Measurements from ENCODE around the gene TM9SF1. TPM values are rescaled to one million over a fixed set of nuclear protein-coding genes. Genes with fewer than 3 reads are reported as not detected.

TM9SF1 gene
- total and polyA plus RNA-seq, 2 of the 13 experiments (the other 11 are each of a cell fraction or from before 2014, with no cell fraction given): 83.2 to 110 TPM

DNA sequence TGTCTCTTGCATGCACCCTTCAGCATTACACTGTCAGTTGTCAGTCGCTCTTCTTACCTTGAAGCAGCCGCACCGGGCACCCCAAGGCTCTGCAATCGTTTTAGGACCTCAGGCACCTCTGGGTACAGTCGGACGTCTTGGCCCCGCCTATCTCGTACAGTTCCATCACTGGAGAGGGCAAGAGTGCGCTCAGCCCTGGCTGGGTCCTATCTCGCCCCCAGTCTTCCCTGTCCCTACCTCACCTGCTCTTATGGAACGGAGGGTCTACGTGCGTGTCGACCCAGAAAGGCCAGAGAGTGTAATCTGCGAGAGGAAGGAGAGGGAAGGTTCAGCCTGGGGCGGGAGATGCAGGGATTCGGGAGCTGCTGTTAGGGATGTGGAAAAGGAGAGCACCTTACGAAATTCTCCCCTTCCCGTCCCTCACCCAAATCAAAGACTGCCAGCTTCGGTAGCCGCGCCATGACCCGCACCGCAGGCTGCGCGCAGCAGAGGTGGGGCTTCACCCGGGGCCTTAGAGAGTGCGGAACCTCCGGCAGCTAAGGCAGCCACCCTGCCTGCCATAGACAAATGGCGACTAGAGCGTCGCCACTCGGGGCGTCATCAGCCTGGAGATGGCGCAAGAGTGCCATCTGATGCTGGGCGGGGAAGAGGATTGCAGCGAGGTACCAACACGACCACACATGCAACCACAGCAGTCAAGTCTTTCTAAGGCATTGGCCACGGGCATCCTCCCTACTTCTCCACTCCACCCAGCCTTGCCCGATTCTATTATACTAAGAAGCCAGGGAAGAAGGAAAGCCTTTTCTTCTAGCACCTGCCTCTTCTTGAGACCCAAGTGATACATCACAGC lies 20.5 kb upstream of the TM9SF1 start, which contains the start of gene MDP1 (continued):
- TF ChIP-seq NR1H2 (CRISPR knock-in tag; IDR thresholded peaks at IDR 0.05; ENCODE audit: borderline replicate concordance, low read depth) (no peak; the same call in 1 of the 2 replicates), KDM3A (CRISPR knock-in tag; IDR thresholded peaks at IDR 0.05; ENCODE audit: low read depth) (peak; percentile 100), ZNF597 (CRISPR knock-in tag; IDR thresholded peaks at IDR 0.05) (no peak), PATZ1 (CRISPR knock-in tag; IDR thresholded peaks at IDR 0.05) (peak; percentile 86), ZNF382 (CRISPR knock-in tag; IDR thresholded peaks at IDR 0.05; ENCODE audit: borderline replicate concordance) (no peak), ZC3H4 (CRISPR knock-in tag; IDR thresholded peaks at IDR 0.05; ENCODE audit: borderline replicate concordance) (peak; percentile 96), ZNF891 (CRISPR knock-in tag; IDR thresholded peaks at IDR 0.05) (peak; percentile 100), ZNF781 (CRISPR knock-in tag; IDR thresholded peaks at IDR 0.05; ENCODE audit: borderline replicate concordance, not compliant biosample characterization) (peak; percentile 99), CENPX (CRISPR knock-in tag; IDR thresholded peaks at IDR 0.05) (no peak), ZNF564 (CRISPR knock-in tag; IDR thresholded peaks at IDR 0.05) (no peak), ZNF24 (IDR thresholded peaks at IDR 0.05) (no peak), ZNF251 (CRISPR knock-in tag; IDR thresholded peaks at IDR 0.05) (peak; percentile 71), MYC (CRISPR knock-in tag; IDR thresholded peaks at IDR 0.05; ENCODE audit: borderline replicate concordance) (peak; percentile 98), ZNF788 (CRISPR knock-in tag; IDR thresholded peaks at IDR 0.05; ENCODE audit: borderline replicate concordance) (peak; percentile 99; the same call in 1 of the 2 replicates), KDM5B (CRISPR knock-in tag; IDR thresholded peaks at IDR 0.05; ENCODE audit: borderline replicate concordance) (peak; percentile 97), ZMAT3 (CRISPR knock-in tag; conservative IDR thresholded peaks at IDR 0.05) (peak; percentile 97)
- TF ChIP-seq, protein P1, sequence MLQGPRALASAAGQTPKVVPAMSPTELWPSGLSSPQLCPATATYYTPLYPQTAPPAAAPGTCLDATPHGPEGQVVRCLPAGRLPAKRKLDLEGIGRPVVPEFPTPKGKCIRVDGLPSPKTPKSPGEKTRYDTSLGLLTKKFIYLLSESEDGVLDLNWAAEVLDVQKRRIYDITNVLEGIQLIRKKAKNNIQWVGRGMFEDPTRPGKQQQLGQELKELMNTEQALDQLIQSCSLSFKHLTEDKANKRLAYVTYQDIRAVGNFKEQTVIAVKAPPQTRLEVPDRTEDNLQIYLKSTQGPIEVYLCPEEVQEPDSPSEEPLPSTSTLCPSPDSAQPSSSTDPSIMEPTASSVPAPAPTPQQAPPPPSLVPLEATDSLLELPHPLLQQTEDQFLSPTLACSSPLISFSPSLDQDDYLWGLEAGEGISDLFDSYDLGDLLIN (CRISPR knock-in tag; IDR thresholded peaks at IDR 0.05; ENCODE audit: borderline replicate concordance): peak; percentile 95
- TF ChIP-seq, protein P2, sequence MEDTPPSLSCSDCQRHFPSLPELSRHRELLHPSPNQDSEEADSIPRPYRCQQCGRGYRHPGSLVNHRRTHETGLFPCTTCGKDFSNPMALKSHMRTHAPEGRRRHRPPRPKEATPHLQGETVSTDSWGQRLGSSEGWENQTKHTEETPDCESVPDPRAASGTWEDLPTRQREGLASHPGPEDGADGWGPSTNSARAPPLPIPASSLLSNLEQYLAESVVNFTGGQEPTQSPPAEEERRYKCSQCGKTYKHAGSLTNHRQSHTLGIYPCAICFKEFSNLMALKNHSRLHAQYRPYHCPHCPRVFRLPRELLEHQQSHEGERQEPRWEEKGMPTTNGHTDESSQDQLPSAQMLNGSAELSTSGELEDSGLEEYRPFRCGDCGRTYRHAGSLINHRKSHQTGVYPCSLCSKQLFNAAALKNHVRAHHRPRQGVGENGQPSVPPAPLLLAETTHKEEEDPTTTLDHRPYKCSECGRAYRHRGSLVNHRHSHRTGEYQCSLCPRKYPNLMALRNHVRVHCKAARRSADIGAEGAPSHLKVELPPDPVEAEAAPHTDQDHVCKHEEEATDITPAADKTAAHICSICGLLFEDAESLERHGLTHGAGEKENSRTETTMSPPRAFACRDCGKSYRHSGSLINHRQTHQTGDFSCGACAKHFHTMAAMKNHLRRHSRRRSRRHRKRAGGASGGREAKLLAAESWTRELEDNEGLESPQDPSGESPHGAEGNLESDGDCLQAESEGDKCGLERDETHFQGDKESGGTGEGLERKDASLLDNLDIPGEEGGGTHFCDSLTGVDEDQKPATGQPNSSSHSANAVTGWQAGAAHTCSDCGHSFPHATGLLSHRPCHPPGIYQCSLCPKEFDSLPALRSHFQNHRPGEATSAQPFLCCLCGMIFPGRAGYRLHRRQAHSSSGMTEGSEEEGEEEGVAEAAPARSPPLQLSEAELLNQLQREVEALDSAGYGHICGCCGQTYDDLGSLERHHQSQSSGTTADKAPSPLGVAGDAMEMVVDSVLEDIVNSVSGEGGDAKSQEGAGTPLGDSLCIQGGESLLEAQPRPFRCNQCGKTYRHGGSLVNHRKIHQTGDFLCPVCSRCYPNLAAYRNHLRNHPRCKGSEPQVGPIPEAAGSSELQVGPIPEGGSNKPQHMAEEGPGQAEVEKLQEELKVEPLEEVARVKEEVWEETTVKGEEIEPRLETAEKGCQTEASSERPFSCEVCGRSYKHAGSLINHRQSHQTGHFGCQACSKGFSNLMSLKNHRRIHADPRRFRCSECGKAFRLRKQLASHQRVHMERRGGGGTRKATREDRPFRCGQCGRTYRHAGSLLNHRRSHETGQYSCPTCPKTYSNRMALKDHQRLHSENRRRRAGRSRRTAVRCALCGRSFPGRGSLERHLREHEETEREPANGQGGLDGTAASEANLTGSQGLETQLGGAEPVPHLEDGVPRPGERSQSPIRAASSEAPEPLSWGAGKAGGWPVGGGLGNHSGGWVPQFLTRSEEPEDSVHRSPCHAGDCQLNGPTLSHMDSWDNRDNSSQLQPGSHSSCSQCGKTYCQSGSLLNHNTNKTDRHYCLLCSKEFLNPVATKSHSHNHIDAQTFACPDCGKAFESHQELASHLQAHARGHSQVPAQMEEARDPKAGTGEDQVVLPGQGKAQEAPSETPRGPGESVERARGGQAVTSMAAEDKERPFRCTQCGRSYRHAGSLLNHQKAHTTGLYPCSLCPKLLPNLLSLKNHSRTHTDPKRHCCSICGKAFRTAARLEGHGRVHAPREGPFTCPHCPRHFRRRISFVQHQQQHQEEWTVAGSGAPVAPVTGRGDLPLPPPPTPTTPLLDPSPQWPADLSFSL (CRISPR knock-in tag; IDR thresholded peaks at IDR 0.05): peak; percentile 53; the same call in 1 of the 2 replicates
